Neural crest cell (in vitro differentiated cells): ENCODE results near the gene OR6K2. TPM values are rescaled to one million over a fixed set of nuclear protein-coding genes. Genes with fewer than 3 reads are reported as not detected.
"Not testable (repeated sequence)": the region's sequence is repeated elsewhere in the genome, so short reads cannot be mapped to it uniquely, and the experiment has no call there.

Experiments used
- DNase-seq: peaks from one replicate; pipeline ENCODE4 v3.0.0; 2021; ENCODE audit warnings: low read depth, mixed read lengths, low spot score
- H3K27ac Mint-ChIP-seq: one replicate; pipeline ENCODE4 v1.8.0; 2021; ENCODE audit warnings: mild to moderate bottlenecking, mixed read lengths; ENCODE audit not compliant: unreplicated experiment
- H3K27me3 Mint-ChIP-seq: 2 replicates; pipeline ENCODE4 v1.8.0; 2021; ENCODE audit warnings: low read depth, mild to moderate bottlenecking, mixed read lengths
- H3K36me3 Mint-ChIP-seq: 2 replicates; pipeline ENCODE4 v1.8.0; 2021; ENCODE audit warnings: low read depth, mild to moderate bottlenecking, mixed read lengths
- H3K4me1 Mint-ChIP-seq: 2 replicates; pipeline ENCODE4 v1.8.0; 2021; ENCODE audit warnings: mixed read lengths
- H3K4me3 Mint-ChIP-seq: one replicate; pipeline ENCODE4 v1.8.0; 2021; ENCODE audit warnings: mild to moderate bottlenecking, mixed read lengths
- H3K9me3 Mint-ChIP-seq: 2 replicates; pipeline ENCODE4 v1.8.0; 2021; ENCODE audit warnings: mixed read lengths
- total RNA-seq: library from RNA; stranded (reverse); gene quantifications from 2 replicates; pipeline ENCODE4 v1.2.1, GENCODE V29; 2021
- TF ChIP-seq, protein P1 (sequence below): fragments of 200-600 bp; sonication (generic); conservative IDR thresholded peaks from 2 replicates; pipeline ENCODE4 v1.5.0; 2021; ENCODE audit warnings: antibody characterized with exemption, mild to moderate bottlenecking

OR6K2 gene
- total RNA-seq, 1 donor from 2014 or later = not detected

DNA sequence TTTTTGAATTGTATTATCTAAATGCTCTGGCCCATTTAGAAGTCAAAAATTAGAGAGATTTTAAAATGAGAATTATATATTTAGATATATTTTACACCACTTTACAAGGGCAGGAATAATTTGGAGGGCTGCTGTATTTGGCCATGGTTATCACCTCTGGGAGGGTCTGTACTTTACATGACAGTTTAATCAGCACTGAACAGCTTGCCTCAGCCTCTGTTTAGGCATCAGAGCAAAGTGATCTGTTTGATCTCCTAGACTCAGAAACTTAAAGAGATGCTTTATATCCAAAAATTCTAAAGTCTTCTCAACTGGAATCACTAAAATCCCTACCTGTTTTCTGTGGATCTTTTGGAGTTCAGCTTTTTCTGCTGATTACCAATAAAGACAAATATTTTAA, 8.5 kb downstream of the OR6K2 start:
- no peaks in the 10 kb centered on the region for H3K36me3 Mint-ChIP-seq
- peaks cover 2% of the 10 kb centered on the region for H3K9me3 Mint-ChIP-seq
- no peak for DNase-seq
- TF ChIP-seq, protein P1, sequence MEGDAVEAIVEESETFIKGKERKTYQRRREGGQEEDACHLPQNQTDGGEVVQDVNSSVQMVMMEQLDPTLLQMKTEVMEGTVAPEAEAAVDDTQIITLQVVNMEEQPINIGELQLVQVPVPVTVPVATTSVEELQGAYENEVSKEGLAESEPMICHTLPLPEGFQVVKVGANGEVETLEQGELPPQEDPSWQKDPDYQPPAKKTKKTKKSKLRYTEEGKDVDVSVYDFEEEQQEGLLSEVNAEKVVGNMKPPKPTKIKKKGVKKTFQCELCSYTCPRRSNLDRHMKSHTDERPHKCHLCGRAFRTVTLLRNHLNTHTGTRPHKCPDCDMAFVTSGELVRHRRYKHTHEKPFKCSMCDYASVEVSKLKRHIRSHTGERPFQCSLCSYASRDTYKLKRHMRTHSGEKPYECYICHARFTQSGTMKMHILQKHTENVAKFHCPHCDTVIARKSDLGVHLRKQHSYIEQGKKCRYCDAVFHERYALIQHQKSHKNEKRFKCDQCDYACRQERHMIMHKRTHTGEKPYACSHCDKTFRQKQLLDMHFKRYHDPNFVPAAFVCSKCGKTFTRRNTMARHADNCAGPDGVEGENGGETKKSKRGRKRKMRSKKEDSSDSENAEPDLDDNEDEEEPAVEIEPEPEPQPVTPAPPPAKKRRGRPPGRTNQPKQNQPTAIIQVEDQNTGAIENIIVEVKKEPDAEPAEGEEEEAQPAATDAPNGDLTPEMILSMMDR = no peak
- H3K4me1 Mint-ChIP-seq = no peaks in the 10 kb centered on the region
- no peak overlapping the region for H3K4me3 Mint-ChIP-seq
- H3K27me3 Mint-ChIP-seq = peaks cover 15% of the 10 kb centered on the region
- H3K27ac Mint-ChIP-seq = no peak overlapping the region

DNA sequence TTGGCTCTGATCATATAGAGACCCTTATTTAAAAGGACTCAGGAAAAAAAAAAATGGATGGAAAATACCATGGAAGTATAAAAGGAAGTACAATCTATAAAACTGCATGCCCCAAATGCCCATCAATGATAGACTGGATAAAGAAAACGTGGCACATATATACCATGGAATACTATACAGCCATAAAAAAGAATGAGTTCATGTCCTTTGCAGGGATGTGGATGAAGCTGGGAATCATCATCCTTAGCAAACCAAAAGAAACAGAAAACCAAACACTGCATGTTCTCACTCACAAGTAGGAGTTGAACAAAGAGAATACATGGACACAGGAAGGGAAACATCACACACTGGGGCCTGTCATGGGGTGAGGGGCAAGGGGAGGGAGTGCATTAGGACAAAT, 9.3 kb downstream of the OR6K2 start:
- not testable (repeated sequence) for H3K27ac Mint-ChIP-seq, DNase-seq, H3K4me3 Mint-ChIP-seq, H3K4me1 Mint-ChIP-seq, H3K9me3 Mint-ChIP-seq, H3K36me3 Mint-ChIP-seq
- peaks cover 15% of the 10 kb centered on the region for H3K27me3 Mint-ChIP-seq

DNA sequence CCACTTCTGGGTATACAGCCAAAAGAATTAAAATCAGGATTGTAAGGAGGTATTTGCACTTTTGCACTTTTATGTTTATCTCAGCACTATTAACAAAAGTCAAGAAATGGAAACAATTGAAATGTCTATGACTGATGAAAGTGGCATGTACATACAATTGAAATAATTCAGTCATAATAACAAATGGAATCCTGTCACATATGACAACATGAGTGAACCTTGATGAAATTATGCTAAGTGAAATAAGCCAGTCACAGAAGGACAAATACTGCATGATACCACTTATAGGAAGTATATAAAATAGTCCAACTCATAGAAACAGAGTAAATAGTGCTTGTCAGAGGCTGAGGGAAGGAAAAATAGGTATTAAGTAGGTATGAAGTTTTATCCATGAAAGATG, 10.6 kb downstream of the OR6K2 start:
- TF ChIP-seq, protein P1 = no peak
- Mint-ChIP-seq H3K27ac (no peak overlapping the region), H3K36me3 (no peaks in the 10 kb centered on the region), H3K4me3 (no peak overlapping the region), H3K4me1 (no peaks in the 10 kb centered on the region), H3K9me3 (peaks cover 2% of the 10 kb centered on the region), H3K27me3 (peaks cover 9% of the 10 kb centered on the region)
- no peak for DNase-seq

DNA sequence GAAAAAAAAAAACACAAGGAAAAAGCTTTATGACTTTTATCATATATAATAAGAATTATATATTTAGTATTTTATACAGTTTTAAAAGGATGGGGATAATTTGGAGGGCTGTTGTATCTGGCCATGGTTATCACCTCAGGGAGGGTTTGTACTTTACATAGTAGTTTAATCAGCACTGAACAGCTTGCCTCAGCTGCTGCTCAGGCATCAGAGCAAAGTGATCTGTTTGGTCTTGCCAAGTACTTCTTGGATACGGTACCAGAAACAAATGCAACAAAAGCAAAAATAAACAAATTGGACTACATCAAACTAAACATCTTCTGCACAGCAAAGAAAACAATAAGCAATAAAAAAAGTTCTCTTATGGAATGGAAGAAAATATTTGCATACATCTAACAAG, 11.3 kb downstream of the OR6K2 start:
- Mint-ChIP-seq H3K27ac (no peak overlapping the region), H3K36me3 (no peaks in the 10 kb centered on the region), H3K9me3 (peaks cover 2% of the 10 kb centered on the region), H3K4me3 (no peak overlapping the region), H3K27me3 (peaks cover 11% of the 10 kb centered on the region), H3K4me1 (no peaks in the 10 kb centered on the region)
- no peak for DNase-seq
- TF ChIP-seq, protein P1 = no peak

DNA sequence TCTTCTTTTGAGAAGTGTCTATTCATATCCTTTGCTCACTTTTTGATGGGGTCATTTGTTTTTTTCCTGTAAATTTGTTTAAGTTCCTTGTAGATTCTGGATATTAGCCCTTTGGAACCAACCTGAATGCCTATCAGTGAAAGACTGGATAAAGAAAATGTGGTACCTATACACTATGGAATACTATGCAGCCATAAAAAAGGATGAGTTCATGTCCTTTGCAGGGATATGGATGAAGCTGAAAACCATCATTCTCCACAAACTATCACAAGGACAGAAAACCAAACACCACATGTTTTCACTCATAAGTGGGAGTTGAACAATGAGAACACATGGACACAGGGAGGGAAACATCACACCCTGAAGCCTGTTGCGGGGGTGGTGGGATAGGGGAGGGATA, 12.1 kb downstream of the OR6K2 start:
- not testable (repeated sequence) for H3K27ac Mint-ChIP-seq, H3K9me3 Mint-ChIP-seq, H3K36me3 Mint-ChIP-seq, DNase-seq, H3K4me1 Mint-ChIP-seq, H3K4me3 Mint-ChIP-seq
- H3K27me3 Mint-ChIP-seq = peaks cover 17% of the 10 kb centered on the region

DNA sequence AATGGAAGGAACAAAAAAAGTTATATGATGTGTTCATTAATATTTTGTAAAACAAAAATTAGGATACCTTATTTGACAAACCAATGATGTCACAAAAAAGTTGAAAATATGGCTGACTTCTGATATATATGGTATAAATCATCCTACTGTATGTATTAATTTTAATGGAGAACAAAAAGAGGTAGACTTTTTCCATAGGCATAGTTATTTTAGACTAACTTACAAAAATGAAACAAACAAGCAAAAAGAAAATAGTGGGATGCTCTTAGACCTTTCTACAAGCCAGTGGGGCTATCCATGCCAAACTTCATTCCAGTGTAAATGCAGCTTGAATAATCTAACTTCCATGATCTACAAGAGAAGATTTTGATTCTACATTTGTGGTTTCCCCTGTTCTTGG, 13.4 kb downstream of the OR6K2 start:
- Mint-ChIP-seq H3K4me3 (no peak overlapping the region), H3K9me3 (peaks cover 2% of the 10 kb centered on the region), H3K27ac (no peak overlapping the region), H3K36me3 (no peaks in the 10 kb centered on the region), H3K27me3 (peaks cover 25% of the 10 kb centered on the region), H3K4me1 (no peaks in the 10 kb centered on the region)
- no peak for DNase-seq
- TF ChIP-seq, protein P1 = no peak
